GM21423 (cell line): ENCODE results near the gene MS4A10.
"Not testable (repeated sequence)": the region's sequence is repeated elsewhere in the genome, so short reads cannot be mapped to it uniquely, and the experiment has no call there.

ENCODE experiments used
- ATAC-seq: cut with Tn5 transposase; IDR thresholded peaks from one replicate; pipeline ENCODE4 v1.9.1; 2021; ENCODE audit warnings: mild to moderate bottlenecking, moderate library complexity; ENCODE audit not compliant: unreplicated experiment

The MS4A10 gene

GRCh38 chr11:60823745-60824306 is 38.7 kb downstream of the MS4A10 start:
- ATAC-seq, result not testable (repeated sequence)

- ATAC-seq, result no peak
These were observed 40.0 kb downstream of the MS4A10 start for GRCh38 chr11:60825118-60825517.

GRCh38 chr11:60825790-60826189 is 40.7 kb downstream of the MS4A10 start:
- no peak for ATAC-seq

- ATAC-seq, result no peak
These were observed 45.5 kb downstream of the MS4A10 start for GRCh38 chr11:60830478-60831142.

GRCh38 chr11:60831143-60831500 is 46.0 kb downstream of the MS4A10 start:
- no peak for ATAC-seq

GRCh38 chr11:60831501-60832079 is 46.5 kb downstream of the MS4A10 start:
- no peak for ATAC-seq

GRCh38 chr11:60834742-60835533 is 49.8 kb downstream of the MS4A10 start:
- no peak for ATAC-seq

- no peak for ATAC-seq
These were observed 50.4 kb downstream of the MS4A10 start for GRCh38 chr11:60835534-60835846.

GRCh38 chr11:60836866-60837515 is 51.9 kb downstream of the MS4A10 start:
- no peak for ATAC-seq

GRCh38 chr11:60838132-60838531 is 53.0 kb downstream of the MS4A10 start:
- no peak for ATAC-seq

GRCh38 chr11:60840470-60841430 is 55.6 kb downstream of the MS4A10 start:
- ATAC-seq, result no peak

GRCh38 chr11:60841797-60842667 is 56.9 kb downstream of the MS4A10 start, which contains the start of gene CCDC86:
CCDC86 (plus strand) TSS chr11:60842113; CDS start chr11:60842125, 12 bp downstream.
- peak; percentile 76 for ATAC-seq

- no peak for ATAC-seq
These were observed 57.8 kb downstream of the MS4A10 start for GRCh38 chr11:60842668-60843600.

- ATAC-seq, result no peak
These were observed 59.1 kb downstream of the MS4A10 start for GRCh38 chr11:60844045-60844869.

GRCh38 chr11:60844870-60845221 is 59.7 kb downstream of the MS4A10 start:
- no peak for ATAC-seq

- no peak for ATAC-seq
These were observed 60.2 kb downstream of the MS4A10 start for GRCh38 chr11:60845338-60845737.

- no peak for ATAC-seq
These were observed 62.1 kb downstream of the MS4A10 start for GRCh38 chr11:60847281-60847680.
